Mesenchymal stem cell (in vitro differentiated cells and primary cell): ENCODE data around the gene DRC1.
A peak's percentile ranks its signal among the peaks of the same experiment; 100 is the strongest.

ENCODE experiments used
- DNase-seq: peaks from one replicate; pipeline ENCODE4 v3.0.0-alpha.2; 2013
- H2AFZ ChIP-seq: one replicate; pipeline ENCODE4 v1.6.1; 2013; ENCODE audit warnings: low read depth, mild to moderate bottlenecking, control low read depth, inconsistent platforms, low read length, moderate library complexity
- H2AK5ac ChIP-seq: 2 replicates; pipeline ENCODE4 v1.6.1; 2013; ENCODE audit warnings: low read length, moderate library complexity, mild to moderate bottlenecking, inconsistent platforms; ENCODE audit not compliant: severe bottlenecking
- H2BK120ac ChIP-seq: one replicate; pipeline ENCODE4 v1.6.1; 2013; ENCODE audit warnings: low read depth, mild to moderate bottlenecking, inconsistent platforms, low read length, moderate library complexity
- H2BK12ac ChIP-seq, 2 experiments: one replicate each; pipeline ENCODE4 v1.6.1; 2013; ENCODE audit warnings: inconsistent platforms in 2 of 2, low read length in 2 of 2, mild to moderate bottlenecking in 2 of 2, moderate library complexity in 2 of 2, control low read depth in 1 of 2
- H2BK15ac ChIP-seq: one replicate; pipeline ENCODE4 v1.6.1; 2013; ENCODE audit warnings: mild to moderate bottlenecking, low read depth, inconsistent platforms; ENCODE audit not compliant: poor library complexity, severe bottlenecking
- H2BK5ac ChIP-seq: 2 replicates; pipeline ENCODE4 v1.6.1; 2013; ENCODE audit warnings: low read depth, mild to moderate bottlenecking, low read length, control low read depth, inconsistent platforms; ENCODE audit not compliant: poor library complexity, severe bottlenecking
- H3K14ac ChIP-seq, 2 experiments: one replicate each; pipeline ENCODE4 v1.6.1; 2013; ENCODE audit warnings: inconsistent platforms in 2 of 2, low read length in 2 of 2, control low read depth in 1 of 2, mild to moderate bottlenecking in 1 of 2, moderate library complexity in 1 of 2
- H3K18ac ChIP-seq, 2 experiments: one replicate each; pipeline ENCODE4 v1.6.1; 2013; ENCODE audit warnings: inconsistent platforms in 2 of 2, low read length in 2 of 2, control low read depth in 1 of 2, low read depth in 1 of 2, mild to moderate bottlenecking in 1 of 2
- H3K23ac ChIP-seq, 2 experiments: one replicate each; pipeline ENCODE4 v1.6.1; 2013; ENCODE audit warnings: inconsistent platforms in 2 of 2, low read length in 2 of 2, mild to moderate bottlenecking in 2 of 2, moderate library complexity in 2 of 2, control low read depth in 1 of 2
- H3K27ac ChIP-seq: 2 replicates; pipeline ENCODE4 v1.5.1; 2013; ENCODE audit warnings: mild to moderate bottlenecking, moderate library complexity, low read length, control low read depth, inconsistent platforms; ENCODE audit not compliant: poor library complexity, severe bottlenecking
- H3K27me3 ChIP-seq, 2 experiments: 2 replicates each; pipeline versions ENCODE4 v1.6.1 to v1.7.0; 2013; ENCODE audit warnings: low read length in 2 of 2, mild to moderate bottlenecking in 2 of 2, moderate library complexity in 2 of 2, control low read depth in 1 of 2, inconsistent platforms in 1 of 2; ENCODE audit not compliant: control insufficient read depth in 1 of 2, insufficient read depth in 1 of 2
- H3K36me3 ChIP-seq, 2 experiments: 2 replicates each; pipeline versions ENCODE4 v1.6.1 to v1.7.0; 2013; ENCODE audit warnings: low read length in 2 of 2, control low read depth in 1 of 2, inconsistent platforms in 1 of 2, low read depth in 1 of 2, mild to moderate bottlenecking in 1 of 2; ENCODE audit not compliant: insufficient read depth in 2 of 2, control insufficient read depth in 1 of 2
- H3K4ac ChIP-seq, 2 experiments: one replicate each; pipeline ENCODE4 v1.6.1; 2013; ENCODE audit warnings: inconsistent platforms in 2 of 2, low read length in 2 of 2, mild to moderate bottlenecking in 2 of 2, moderate library complexity in 2 of 2, control low read depth in 1 of 2, low read depth in 1 of 2
- H3K4me1 ChIP-seq: 2 replicates; pipeline ENCODE4 v1.6.1; 2013; ENCODE audit warnings: low read depth, low read length, control low read depth; ENCODE audit not compliant: control insufficient read depth, insufficient read depth
- H3K4me2 ChIP-seq: 2 replicates; pipeline ENCODE4 v1.6.1; 2013; ENCODE audit warnings: low read length, mild to moderate bottlenecking, inconsistent platforms; ENCODE audit not compliant: poor library complexity, severe bottlenecking
- H3K4me3 ChIP-seq, 2 experiments: 2 replicates each; pipeline versions ENCODE4 v1.5.1 to v1.7.0; 2013; ENCODE audit warnings: low read length in 2 of 2, mild to moderate bottlenecking in 2 of 2, control low read depth in 1 of 2, low read depth in 1 of 2; ENCODE audit not compliant: insufficient read depth in 1 of 2
- H3K79me1 ChIP-seq: replicated peaks from 2 replicates; pipeline ENCODE4 v1.6.1; 2013; ENCODE audit warnings: mild to moderate bottlenecking, control low read depth, low read length, inconsistent platforms; ENCODE audit not compliant: poor library complexity, severe bottlenecking
- H3K9ac ChIP-seq: 2 replicates; pipeline ENCODE4 v1.7.0; 2013; ENCODE audit warnings: mild to moderate bottlenecking, low read length, moderate library complexity
- H3K9me3 ChIP-seq: 2 replicates; pipeline ENCODE4 v1.7.0; 2013; ENCODE audit warnings: mild to moderate bottlenecking, low read length; ENCODE audit not compliant: control insufficient read depth
- H4K8ac ChIP-seq: one replicate; pipeline ENCODE4 v1.6.1; 2013; ENCODE audit warnings: inconsistent platforms, mild to moderate bottlenecking, low read length, moderate library complexity
- H4K91ac ChIP-seq: one replicate; pipeline ENCODE4 v1.6.1; 2013; ENCODE audit warnings: mild to moderate bottlenecking, low read length, inconsistent platforms
- whole genome bisulfite sequencing: methylation state at CpG from one replicate; pipeline ENCODE4 v1.1.7; 2013; ENCODE audit warnings: mixed read lengths; 5-methylcytosine and 5-hydroxymethylcytosine counted together

The DRC1 gene

DNA sequence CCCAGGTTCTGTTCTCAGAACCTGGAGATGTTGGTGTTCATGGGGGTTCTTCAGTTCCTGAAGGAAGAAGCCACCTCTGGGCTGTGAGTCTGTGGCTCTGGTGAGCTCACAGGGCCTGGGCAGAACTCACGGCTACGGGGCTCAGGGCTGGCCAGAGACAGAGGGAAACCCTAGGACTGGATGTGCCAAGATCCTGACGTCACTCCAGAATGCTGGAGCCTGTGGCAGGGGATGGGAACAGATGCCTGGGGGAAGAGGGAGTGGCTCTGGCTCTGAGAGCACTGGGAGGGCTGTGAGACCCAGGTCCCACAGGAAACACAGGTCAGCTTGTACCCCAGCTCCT is 76.2 kb downstream of the DRC1 start, which contains the start of gene OTOF:
Gene OTOF (minus strand): TSS at position 214 of the 343 bp plus-strand sequence.
- Histone ChIP-seq H3K9me3 (no peaks in the 10 kb centered on the region), H2BK15ac (no peak within 1 kb of the TSS), H4K8ac (no peak within 1 kb of the TSS), H2BK12ac (no peak within 1 kb of the TSS), H3K4me1 (peaks cover 5% of the 10 kb centered on the region), H3K4me2 (no peak within 1 kb of the TSS), H3K79me1 (no peaks in the 10 kb centered on the region), H2BK5ac (no peak within 1 kb of the TSS), H3K36me3 (no peaks in the 10 kb centered on the region), H3K18ac (no peak within 1 kb of the TSS), H3K27me3 (peaks cover 4 to 13% of the 10 kb centered on the region in 2 experiments), H3K9ac (peak within 1 kb of the TSS; percentile 69), H2AFZ (no peak within 1 kb of the TSS), H3K27ac (no peak within 1 kb of the TSS), H3K14ac (no peak within 1 kb of the TSS), H2AK5ac (no peak within 1 kb of the TSS), H3K23ac (no peak within 1 kb of the TSS), H4K91ac (no peak within 1 kb of the TSS), H3K4me3 (no peak within 1 kb of the TSS), H3K4ac (no peak within 1 kb of the TSS), H2BK120ac (no peak within 1 kb of the TSS)
- DNase-seq, result peak; percentile 48
- WGBS, result 71% methylated on average over 2 of the region's 3 CpGs

DNA sequence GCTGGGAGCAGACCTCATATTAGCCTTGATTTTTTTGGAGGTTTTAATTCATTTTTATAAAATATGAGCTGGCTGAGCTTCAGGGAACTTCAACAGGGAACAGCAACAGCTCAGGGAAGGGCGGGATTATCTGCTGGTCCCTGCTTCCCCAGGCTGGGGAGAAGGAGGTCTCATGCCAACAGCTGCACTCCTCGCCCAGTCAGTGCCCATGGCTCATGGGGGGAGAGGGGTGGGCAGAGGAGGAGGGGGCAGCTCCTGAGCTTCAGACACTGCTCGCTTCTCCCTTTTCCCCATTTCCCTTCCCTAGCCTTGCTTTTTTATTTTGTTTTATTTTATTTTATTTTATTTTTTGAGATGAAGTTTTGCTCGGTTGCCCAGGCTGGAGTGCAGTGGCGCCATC is 76.6 kb downstream of the DRC1 start:
- Histone ChIP-seq H4K91ac (no peak overlapping the region), H3K79me1 (no peaks in the 10 kb centered on the region), H2BK120ac (no peak overlapping the region), H3K9me3 (no peaks in the 10 kb centered on the region), H3K4ac (no peak overlapping the region), H3K36me3 (no peaks in the 10 kb centered on the region), H2AFZ (no peak overlapping the region), H3K27me3 (peaks cover 8 to 17% of the 10 kb centered on the region in 2 experiments), H3K27ac (no peak overlapping the region), H2AK5ac (no peak overlapping the region), H3K4me2 (no peak overlapping the region), H3K4me1 (peaks cover 6% of the 10 kb centered on the region), H4K8ac (no peak overlapping the region), H3K4me3 (no peak overlapping the region), H2BK5ac (no peak overlapping the region), H3K9ac (no peak overlapping the region), H3K14ac (no peak overlapping the region), H3K18ac (no peak overlapping the region), H2BK15ac (no peak overlapping the region), H2BK12ac (no peak overlapping the region), H3K23ac (no peak overlapping the region)
- WGBS, result 91% methylated on average over 4 of the region's 5 CpGs
- no peak for DNase-seq

DNA sequence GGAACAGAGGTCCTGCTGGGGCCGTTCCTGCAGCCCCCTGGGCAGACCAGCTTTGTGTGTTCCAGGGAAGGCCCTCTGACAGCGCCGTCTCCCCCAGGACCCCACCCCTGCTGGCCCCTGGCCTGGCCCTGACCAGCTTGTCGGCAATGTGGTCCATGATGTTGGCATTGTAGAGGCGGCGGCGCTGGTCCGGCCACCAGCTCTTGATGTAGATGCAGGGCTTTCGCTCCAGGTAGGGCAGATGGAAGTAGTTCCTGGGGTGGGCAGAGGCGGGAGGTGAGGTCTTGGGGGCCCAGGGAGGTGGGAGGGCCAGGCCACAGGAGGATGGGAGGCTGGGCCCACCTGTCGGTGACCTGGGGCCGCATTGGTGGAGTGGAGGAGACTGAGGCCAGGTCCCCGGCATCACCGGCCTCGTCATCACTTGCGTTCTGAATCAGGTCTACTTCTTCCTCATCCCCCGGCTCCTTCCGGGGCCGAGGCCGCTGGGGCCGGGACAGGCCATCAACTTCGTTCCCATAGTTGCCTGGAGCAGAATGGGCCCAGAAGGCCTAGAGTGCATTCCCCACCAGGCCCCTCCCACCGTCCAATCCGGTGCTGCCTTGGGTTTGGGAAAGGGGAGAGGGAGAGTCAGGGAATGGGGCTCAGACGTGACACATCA is 77.5 kb downstream of the DRC1 start:
- Histone ChIP-seq H3K4me3 (no peak overlapping the region), H3K36me3 (no peaks in the 10 kb centered on the region), H3K27ac (no peak overlapping the region), H3K9ac (no peak overlapping the region), H2AFZ (no peak overlapping the region), H2BK5ac (no peak overlapping the region), H3K4me2 (no peak overlapping the region), H2BK12ac (no peak overlapping the region), H3K79me1 (no peaks in the 10 kb centered on the region), H3K14ac (no peak overlapping the region), H4K91ac (no peak overlapping the region), H3K4ac (no peak overlapping the region), H3K27me3 (peaks cover 12 to 26% of the 10 kb centered on the region in 2 experiments), H4K8ac (no peak overlapping the region), H2AK5ac (no peak overlapping the region), H3K9me3 (no peaks in the 10 kb centered on the region), H3K18ac (no peak overlapping the region), H3K4me1 (peaks cover 6% of the 10 kb centered on the region), H3K23ac (no peak overlapping the region), H2BK15ac (no peak overlapping the region), H2BK120ac (no peak overlapping the region)
- 90% methylated on average over 23 of the region's 25 CpGs for WGBS
- DNase-seq, result no peak

GRCh38 chr2:26479789-26480565 is 78.3 kb downstream of the DRC1 start:
- no peak overlapping the region for H2BK5ac ChIP-seq
- H4K8ac ChIP-seq, result no peak overlapping the region
- H3K4me2 ChIP-seq, result no peak overlapping the region
- H3K14ac ChIP-seq, result no peak overlapping the region
- H2BK15ac ChIP-seq, result no peak overlapping the region
- H3K23ac ChIP-seq, result no peak overlapping the region
- 89% methylated on average over 20 of the region's 21 CpGs for WGBS
- peaks cover 18 to 33% of the 10 kb centered on the region in 2 experiments for H3K27me3 ChIP-seq
- no peak overlapping the region for H3K4ac ChIP-seq
- H3K18ac ChIP-seq, result no peak overlapping the region
- H4K91ac ChIP-seq, result no peak overlapping the region
- no peaks in the 10 kb centered on the region for H3K9me3 ChIP-seq
- no peak overlapping the region for H3K9ac ChIP-seq
- H2BK12ac ChIP-seq, result no peak overlapping the region
- H3K79me1 ChIP-seq, result no peaks in the 10 kb centered on the region
- no peak overlapping the region for H3K27ac ChIP-seq
- no peaks in the 10 kb centered on the region for H3K36me3 ChIP-seq
- H2AK5ac ChIP-seq, result no peak overlapping the region
- peaks cover 6% of the 10 kb centered on the region for H3K4me1 ChIP-seq
- no peak overlapping the region for H2BK120ac ChIP-seq
- no peak for DNase-seq
- H2AFZ ChIP-seq, result no peak overlapping the region
- H3K4me3 ChIP-seq, result no peak overlapping the region
